Measurements from ENCODE around the gene TUBB2A. TPM values are rescaled to one million over a fixed set of nuclear protein-coding genes. Genes with fewer than 3 reads are reported as not detected.

TUBB2A gene
- total and polyA plus RNA-seq, 2 of the 8 experiments (the other 6 are each of a cell fraction or from before 2014, with no cell fraction given) = 315 to 330 TPM

- Histone ChIP-seq H2BK12ac (ENCODE audit: low read depth, low read length) (no peak within 1 kb of the TSS), H4K91ac (replicated peaks; ENCODE audit: insufficient read length, low read length) (peak within 1 kb of the TSS; percentile 97), H3K14ac (ENCODE audit: insufficient read length) (no peak within 1 kb of the TSS), H3K9ac (replicated peaks in 1 of 4; ENCODE audit: extremely low read depth in 1 of 4, low read depth in 3 of 4, low read length in 3 of 4) (peak within 1 kb of the TSS; percentile 87 to 95 (median 88)), H3K4me2 (ENCODE audit: insufficient read depth in 1 of 2, low read depth in 2 of 2, low read length in 2 of 2) (peak within 1 kb of the TSS; percentile 72 to 95), H2BK120ac (replicated peaks; ENCODE audit: low read depth, low read length) (no peak within 1 kb of the TSS), H3K23me2 (ENCODE audit: low read depth, low read length) (peaks cover 2% of the 10 kb centered on the region; the same call in 1 of the 2 replicates), H2AFZ (ENCODE audit: low read length) (peak within 1 kb of the TSS; percentile 90), H3K4ac (replicated peaks; ENCODE audit: insufficient read length, low read depth, low read length) (peak within 1 kb of the TSS; percentile 4), H4K5ac (ENCODE audit: insufficient read length, low read depth, low read length) (peak within 1 kb of the TSS; percentile 98), H2BK20ac (ENCODE audit: low read length) (no peak within 1 kb of the TSS), H3K56ac (replicated peaks; ENCODE audit: insufficient read length, low read depth, low read length) (peak within 1 kb of the TSS; percentile 91), H2BK15ac (ENCODE audit: low read length) (no peak within 1 kb of the TSS), H3K79me2 (ENCODE audit: control insufficient read depth in 1 of 2, insufficient read depth in 2 of 2, low read length in 2 of 2) (peaks cover 0 to 8% of the 10 kb centered on the region in 2 experiments; a peak in 2 of 4 replicates), H3K27ac (ENCODE audit: low read depth, low read length) (peak within 1 kb of the TSS; percentile 96), H3K27me3 (replicated peaks in 1 of 4; ENCODE audit: control insufficient read depth in 3 of 4, extremely low read depth in 1 of 4, insufficient read depth in 3 of 4, low read length in 3 of 4) (no peaks in the 10 kb centered on the region), H3K79me1 (ENCODE audit: low read depth, low read length) (no peaks in the 10 kb centered on the region), H3K36me3 (ENCODE audit: control insufficient read depth in 2 of 4, insufficient read depth in 4 of 4, low read length in 3 of 4) (peaks cover 0 to 4% (median 0%) of the 10 kb centered on the region in 4 experiments; a peak in 2 of 8 replicates), H3K4me3 (ENCODE audit: extremely low read depth in 1 of 4, insufficient read depth in 2 of 4, low read depth in 3 of 4, low read length in 4 of 4) (peak within 1 kb of the TSS; percentile 83 to 97 (median 84)), H3K4me1 (replicated peaks in 1 of 4; ENCODE audit: control insufficient read depth in 3 of 4, insufficient read depth in 4 of 4, low read length in 3 of 4) (peaks cover 0 to 10% (median 2%) of the 10 kb centered on the region in 4 experiments; a peak in 4 of 7 replicates), H2BK5ac (ENCODE audit: low read depth, low read length) (peak within 1 kb of the TSS; percentile 98; the same call in 1 of the 2 replicates), H3K18ac (ENCODE audit: extremely low read depth, low read length) (peak within 1 kb of the TSS; percentile 97), H4K20me1 (replicated peaks in 1 of 2; ENCODE audit: control insufficient read depth in 1 of 2, insufficient read depth in 2 of 2, low read length in 2 of 2) (peaks cover 0 to 2% of the 10 kb centered on the region in 2 experiments), H3K9me3 (ENCODE audit: insufficient read depth in 2 of 2, low read depth in 1 of 2, low read length in 1 of 2) (no peaks in the 10 kb centered on the region), H3K23ac (ENCODE audit: insufficient read length) (no peak within 1 kb of the TSS), H4K8ac (ENCODE audit: extremely low read depth, insufficient read depth, low read length) (peak within 1 kb of the TSS; percentile 98), H2AK5ac (ENCODE audit: low read depth, low read length) (no peak within 1 kb of the TSS)
- DNase-seq (ENCODE audit: low read depth in 1 of 2, low spot score in 2 of 2) (peak; percentile 86 to 100), FAIRE-seq (no peak)
- CTCF ChIA-PET (ENCODE audit: partially characterized antibody) = interaction anchor here (0.5 to 1.0 kb wide), 3 partner anchors 36 to 267 kb away, joined by 3 read pairs; no protein-coding TSS in a partner anchor
- POLR2A ChIA-PET (ENCODE audit: partially characterized antibody) = interaction anchor here (0.9 kb wide), 1 partner anchor 33 kb away, joined by 3 read pairs; no protein-coding TSS in a partner anchor
- WGBS, 2 experiments (ENCODE audit: extremely low coverage in 1 of 2, insufficient coverage in 1 of 2, insufficient read length in 1 of 2, insufficient replicate concordance in 2 of 2, low coverage in 1 of 2, low lambda C conversion rate in 2 of 2, missing lambda C conversion rate in 1 of 2) = 3% methylated on average over 60 of the region's 89 CpGs; no CpG with 5 or more reads in 1 of the 2 experiments
- no peak for TF ChIP-seq KDM5A (IDR thresholded peaks at IDR 0.05; ENCODE audit: low read length)
- TF ChIP-seq TAF7 (optimal IDR thresholded peaks at IDR 0.05; ENCODE audit: borderline replicate concordance, low read depth, low read length) = peak; percentile 97
- TF ChIP-seq KDM4A (IDR thresholded peaks at IDR 0.05; ENCODE audit: low read depth, low read length, severe bottlenecking) = peak; percentile 93
- peak in 1 of 2 experiments; percentile 49; a peak in 2 of 4 replicates for TF ChIP-seq SIN3A (conservative IDR thresholded peaks at IDR 0.05 in 1 of 2, IDR thresholded peaks at IDR 0.05 in 1 of 2; ENCODE audit: low read depth in 1 of 2, low read length in 2 of 2)
- TF ChIP-seq MAX (IDR thresholded peaks at IDR 0.05) = peak; percentile 47
- TF ChIP-seq TCF12 (IDR thresholded peaks at IDR 0.05; ENCODE audit: low read depth, low read length) = no peak
- no peak for TF ChIP-seq KDM1A (IDR thresholded peaks at IDR 0.05; ENCODE audit: borderline replicate concordance, low read length)
- TF ChIP-seq TAF1 (IDR thresholded peaks at IDR 0.05; ENCODE audit: low read depth, low read length) = peak; percentile 79
Measured at GRCh38 chr6:3118353-3119039, 38.8 kb downstream of the TUBB2A start, which contains the start of gene BPHL. Gene BPHL (plus strand): TSS chr6:3118711. CDS start chr6:3118741, 30 bp downstream.
